A673 (cell line): ENCODE results near the gene PAQR7.

Source experiments
- CTCF ChIP-seq: fragments of 300-800, 200-600 bp; sonication (generic); conservative IDR thresholded peaks from 2 replicates; pipeline ENCODE4 v1.5.1; 2017; ENCODE audit warnings: low read depth, mild to moderate bottlenecking, antibody characterized with exemption, low read length, moderate library complexity, mixed read lengths
- EZH2 ChIP-seq: fragments of 200-600 bp; sonication (generic); IDR thresholded peaks from 2 replicates; pipeline ENCODE4 v1.6.1; 2017; ENCODE audit warnings: borderline replicate concordance, low read depth, mild to moderate bottlenecking, mixed read lengths, antibody characterized with exemption, low read length; ENCODE audit not compliant: poor library complexity, severe bottlenecking

GRCh38 chr1:25879675-25880074 is 4.2 kb upstream of the PAQR7 start:
- TF ChIP-seq CTCF (no peak), EZH2 (no peak)
